HS-5 (cell line): Measurements from ENCODE around the gene FLNC.

Experiments
- DNase-seq: peaks from one replicate; pipeline ENCODE4 v3.0.0-alpha.2; 2012; ENCODE audit warnings: low read depth

The FLNC gene

GRCh38 chr7:128879939-128880746 lies 49.9 kb downstream of the FLNC start:
- no peak for DNase-seq

DNA sequence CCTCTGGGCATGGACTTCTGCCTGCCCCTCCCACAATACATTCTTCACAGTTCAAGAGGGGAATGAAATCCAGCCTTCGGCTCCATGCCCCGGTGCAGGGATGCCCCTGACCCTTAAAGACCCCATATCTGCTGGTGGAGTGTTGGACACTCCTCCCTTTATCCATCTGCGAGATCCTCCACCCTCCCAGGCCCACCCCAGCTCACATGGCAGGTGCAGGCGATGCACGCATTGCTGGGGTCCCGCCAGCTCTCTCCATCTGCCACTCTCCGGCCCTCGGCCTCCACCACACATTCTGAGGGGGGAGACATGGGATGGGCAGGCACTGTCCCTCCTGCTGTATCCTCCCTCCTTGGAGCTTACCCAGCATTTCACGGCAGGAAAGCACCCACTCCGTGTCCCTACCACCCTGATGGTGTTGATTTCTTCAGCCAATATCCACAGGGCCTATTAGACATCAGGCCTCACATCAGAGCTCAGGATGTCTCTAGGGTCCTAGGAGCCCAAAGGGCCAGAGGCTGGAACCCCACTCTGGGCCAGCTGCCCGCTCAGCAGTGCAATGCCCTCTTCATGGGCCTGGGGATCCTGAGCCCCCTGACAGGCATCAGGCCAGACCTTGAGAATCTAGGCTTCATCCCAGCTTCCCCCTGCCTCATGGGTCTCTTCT lies 50.7 kb downstream of the FLNC start:
- no peak for DNase-seq

GRCh38 chr7:128881458-128882125 lies 51.4 kb downstream of the FLNC start:
- DNase-seq, result no peak

GRCh38 chr7:128882134-128882533 lies 51.9 kb downstream of the FLNC start:
- no peak for DNase-seq

- no peak for DNase-seq
These were observed 53.6 kb downstream of the FLNC start for GRCh38 chr7:128883622-128884448.

- no peak for DNase-seq
These were observed 54.6 kb downstream of the FLNC start for GRCh38 chr7:128884561-128885369.

DNA sequence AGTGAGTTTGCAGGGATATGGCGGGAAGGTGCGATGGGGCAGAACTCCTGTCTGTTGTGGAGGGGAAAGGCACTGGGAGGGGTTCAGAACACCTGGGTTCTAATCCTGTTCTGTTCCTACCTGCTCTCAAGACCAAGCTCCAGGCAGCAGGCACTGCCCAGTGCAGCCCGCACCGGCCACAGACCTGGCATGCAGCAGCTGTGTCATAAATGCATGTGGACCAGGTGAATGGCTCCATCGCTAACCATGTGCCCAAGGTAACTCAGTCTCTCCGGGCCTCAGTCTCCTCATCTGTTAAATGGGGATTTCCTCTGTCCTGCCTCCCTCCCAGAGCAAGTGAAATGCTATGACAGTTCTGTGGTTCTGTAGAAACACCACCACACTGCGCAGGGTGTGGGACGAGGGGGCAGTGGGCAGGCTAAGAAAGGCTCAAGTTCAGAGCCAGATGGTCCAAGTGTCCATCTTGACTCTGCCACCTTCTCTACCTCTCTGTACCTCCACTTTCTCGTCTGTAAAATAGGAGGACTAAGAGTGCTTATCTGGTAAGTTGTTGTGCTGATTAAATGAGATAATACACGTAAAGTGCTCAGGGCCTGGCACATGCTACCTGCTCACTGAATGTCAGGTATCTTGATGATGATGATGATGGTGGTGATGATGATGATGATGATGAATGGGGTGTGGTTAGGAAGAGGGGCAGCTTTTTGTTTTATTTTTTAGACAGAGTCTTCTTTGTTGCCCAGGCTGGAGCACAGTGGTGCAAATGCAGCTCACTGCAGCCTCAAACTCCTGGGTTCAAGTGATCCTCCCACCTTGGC lies 55.4 kb downstream of the FLNC start:
- no peak for DNase-seq

DNA sequence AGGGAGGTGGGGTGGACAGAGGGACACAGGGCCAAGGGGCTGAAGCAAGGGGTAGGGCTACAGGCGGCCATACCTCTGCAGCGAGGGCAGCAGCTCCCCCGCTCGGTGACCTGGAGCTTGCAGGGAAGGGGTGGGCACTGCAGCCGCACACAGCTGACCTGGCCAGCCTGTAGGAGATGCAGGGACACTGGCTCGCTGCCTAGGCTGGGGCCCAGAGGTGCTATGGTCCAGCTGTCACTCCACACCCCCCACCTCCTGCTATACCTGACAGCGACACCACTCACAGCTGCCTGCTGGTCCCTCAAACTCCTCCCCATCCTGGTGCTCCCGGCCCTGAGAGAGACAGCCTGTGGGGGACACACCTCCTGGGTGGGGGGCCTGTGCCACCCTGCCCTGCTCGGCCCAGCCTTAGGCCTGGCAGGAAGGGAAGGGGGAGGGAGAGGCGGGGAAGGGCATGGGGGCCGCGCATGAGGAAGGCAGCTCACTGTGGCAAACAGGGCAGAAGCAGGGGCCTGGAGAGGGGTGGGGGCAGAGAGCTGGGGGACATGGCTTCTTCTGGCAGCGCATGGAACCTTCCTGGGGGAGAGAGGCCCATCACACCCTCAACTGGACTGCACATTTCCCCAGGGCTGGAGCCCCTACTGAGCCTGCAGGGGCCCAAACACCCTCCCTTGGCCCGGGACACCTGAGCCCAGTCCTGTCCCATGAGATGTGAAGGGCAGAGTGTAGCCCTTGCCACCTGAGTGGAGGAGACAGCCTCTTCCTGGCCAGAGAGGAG lies 56.4 kb downstream of the FLNC start:
- no peak for DNase-seq

DNA sequence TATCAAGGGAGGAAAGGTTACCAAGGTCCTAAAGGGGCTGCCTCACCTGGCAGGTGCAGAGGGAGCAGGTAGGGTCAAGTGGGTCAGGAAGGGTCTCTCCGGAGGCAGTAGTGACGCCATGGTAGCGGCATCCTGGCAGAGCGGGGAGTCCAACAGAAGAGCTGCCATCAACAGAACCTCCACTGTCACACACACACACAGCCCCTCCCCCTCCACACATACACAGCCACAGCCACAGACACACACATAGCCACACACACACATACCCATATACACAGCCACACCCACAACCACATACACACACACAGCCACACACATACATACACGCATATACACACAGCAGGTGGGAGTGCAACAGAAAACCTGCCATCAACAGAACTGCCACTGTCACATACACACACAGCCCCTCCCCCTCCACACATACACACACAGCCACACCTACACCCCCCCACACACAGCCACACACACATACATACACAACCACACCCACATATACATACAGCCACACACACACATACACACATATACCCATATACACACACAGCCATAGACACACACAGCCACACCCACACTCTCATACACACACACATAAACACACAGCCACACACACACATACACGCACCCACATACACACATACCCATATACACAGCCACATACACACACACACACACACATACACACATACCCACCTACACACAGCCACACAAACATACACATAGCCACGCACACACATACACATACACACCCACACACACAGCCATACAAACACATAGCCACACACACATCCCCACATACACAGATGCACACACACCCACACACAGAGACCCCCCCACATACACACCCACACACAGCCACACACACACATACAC lies 57.2 kb downstream of the FLNC start:
- no peak for DNase-seq

GRCh38 chr7:128888039-128888755 lies 58.0 kb downstream of the FLNC start:
- no peak for DNase-seq

DNA sequence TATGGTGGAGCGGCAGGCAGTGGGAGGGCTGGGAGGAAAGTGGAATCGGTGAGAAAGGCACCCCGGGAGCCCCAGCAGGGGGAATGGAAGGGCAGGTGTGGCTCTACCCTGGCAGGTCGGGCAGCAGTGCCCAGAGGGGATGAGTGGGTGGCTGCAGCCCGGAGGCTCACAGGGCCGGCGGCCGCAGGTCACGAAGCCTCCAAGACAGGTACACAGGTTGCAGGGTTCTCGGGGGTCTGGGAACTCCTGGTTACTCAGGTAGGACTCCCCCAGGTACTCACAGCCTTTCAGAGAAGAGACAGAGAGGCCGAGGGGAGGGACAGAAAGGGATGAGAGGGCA lies 58.5 kb downstream of the FLNC start:
- no peak for DNase-seq

DNA sequence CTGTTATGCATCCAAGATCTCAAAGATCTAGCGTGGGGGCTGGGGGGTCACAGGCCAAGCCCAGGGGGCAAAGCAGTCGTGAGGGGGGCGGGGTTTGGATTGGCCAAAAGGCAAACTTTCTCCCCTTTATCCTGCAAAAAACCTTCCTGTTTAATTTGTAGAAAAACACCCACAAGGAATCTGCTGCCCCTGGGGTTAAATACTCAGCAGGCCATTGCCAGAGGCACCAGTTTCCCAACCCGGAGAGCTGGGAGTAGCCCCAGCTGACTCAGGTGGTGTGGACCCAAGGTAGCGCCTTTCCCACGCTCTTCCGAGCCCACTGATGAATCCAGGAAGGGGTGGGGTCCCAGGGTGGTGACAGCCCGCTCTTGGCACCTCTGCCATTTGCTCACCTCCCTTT lies 58.9 kb downstream of the FLNC start:
- no peak for DNase-seq

GRCh38 chr7:128890306-128891109 lies 60.3 kb downstream of the FLNC start:
- DNase-seq, result no peak

- DNase-seq, result no peak
These were observed 61.1 kb downstream of the FLNC start for GRCh38 chr7:128891110-128891941.

DNA sequence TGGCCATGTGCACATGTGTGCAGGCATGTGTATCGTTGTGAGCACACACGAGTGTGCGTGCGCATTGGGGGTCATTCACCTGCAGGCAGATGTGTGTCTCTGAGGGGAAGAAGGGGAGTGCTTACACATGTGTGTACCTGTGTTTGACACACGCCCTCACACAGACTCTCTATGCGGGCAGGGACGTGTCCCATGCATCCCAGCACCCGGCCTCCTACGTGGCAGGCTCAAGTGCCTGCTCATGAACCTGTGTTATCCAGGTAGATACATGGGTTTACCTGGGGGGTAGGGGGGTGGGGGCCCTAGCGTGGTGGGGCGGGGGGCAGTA lies 61.7 kb downstream of the FLNC start:
- no peak for DNase-seq

GRCh38 chr7:128892521-128893250 lies 62.5 kb downstream of the FLNC start:
- no peak for DNase-seq
